GM21423 (cell line): ENCODE results near the gene GSC2.
"Not testable (repeated sequence)": the region's sequence is repeated elsewhere in the genome, so short reads cannot be mapped to it uniquely, and the experiment has no call there.

Experiments
- ATAC-seq: cut with Tn5 transposase; IDR thresholded peaks from one replicate; pipeline ENCODE4 v1.9.1; 2021; ENCODE audit warnings: mild to moderate bottlenecking, moderate library complexity; ENCODE audit not compliant: unreplicated experiment

The GSC2 gene

DNA sequence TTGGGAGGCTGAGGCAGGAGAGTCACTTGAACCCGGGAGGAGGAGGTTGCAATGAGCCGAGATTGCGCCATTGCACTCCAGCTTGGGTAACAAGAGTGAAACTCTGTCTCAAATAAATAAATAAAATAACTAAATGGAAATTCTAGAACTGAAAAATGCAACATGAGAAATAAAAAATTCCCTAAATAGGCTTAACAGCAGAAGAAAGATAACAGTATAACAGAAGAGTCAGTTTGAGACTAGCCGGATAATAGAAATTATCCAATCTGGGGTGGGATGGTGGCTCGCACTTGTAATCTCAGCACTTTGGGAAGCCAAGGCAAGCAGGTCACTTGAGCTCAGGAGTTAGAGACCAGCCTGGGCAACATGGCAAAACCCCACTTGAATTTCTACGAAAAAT, 14.3 kb upstream of the GSC2 start:
- no peak for ATAC-seq

GRCh38 chr22:19158649-19159048, 8.6 kb upstream of the GSC2 start:
- ATAC-seq: not testable (repeated sequence)

DNA sequence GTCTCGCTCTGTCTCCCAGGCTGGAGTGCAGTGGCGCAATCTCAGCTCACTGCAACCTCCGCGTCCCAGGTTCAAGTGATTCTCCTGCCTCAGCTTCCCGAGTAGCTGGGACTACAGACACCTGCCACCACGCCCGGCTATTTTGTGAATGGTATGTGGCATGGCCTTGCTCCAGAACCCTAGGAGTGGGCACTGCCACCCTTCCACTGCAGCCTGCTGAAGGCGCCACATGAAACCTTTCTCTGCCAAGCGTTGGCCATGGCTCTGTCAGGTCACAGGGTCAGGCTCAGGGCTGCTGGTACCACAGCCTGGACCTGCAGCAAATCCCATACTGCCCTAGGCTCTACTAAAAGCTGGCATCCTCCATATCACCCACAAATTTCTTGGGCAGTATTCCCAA, 6.0 kb upstream of the GSC2 start:
- not testable (repeated sequence) for ATAC-seq

DNA sequence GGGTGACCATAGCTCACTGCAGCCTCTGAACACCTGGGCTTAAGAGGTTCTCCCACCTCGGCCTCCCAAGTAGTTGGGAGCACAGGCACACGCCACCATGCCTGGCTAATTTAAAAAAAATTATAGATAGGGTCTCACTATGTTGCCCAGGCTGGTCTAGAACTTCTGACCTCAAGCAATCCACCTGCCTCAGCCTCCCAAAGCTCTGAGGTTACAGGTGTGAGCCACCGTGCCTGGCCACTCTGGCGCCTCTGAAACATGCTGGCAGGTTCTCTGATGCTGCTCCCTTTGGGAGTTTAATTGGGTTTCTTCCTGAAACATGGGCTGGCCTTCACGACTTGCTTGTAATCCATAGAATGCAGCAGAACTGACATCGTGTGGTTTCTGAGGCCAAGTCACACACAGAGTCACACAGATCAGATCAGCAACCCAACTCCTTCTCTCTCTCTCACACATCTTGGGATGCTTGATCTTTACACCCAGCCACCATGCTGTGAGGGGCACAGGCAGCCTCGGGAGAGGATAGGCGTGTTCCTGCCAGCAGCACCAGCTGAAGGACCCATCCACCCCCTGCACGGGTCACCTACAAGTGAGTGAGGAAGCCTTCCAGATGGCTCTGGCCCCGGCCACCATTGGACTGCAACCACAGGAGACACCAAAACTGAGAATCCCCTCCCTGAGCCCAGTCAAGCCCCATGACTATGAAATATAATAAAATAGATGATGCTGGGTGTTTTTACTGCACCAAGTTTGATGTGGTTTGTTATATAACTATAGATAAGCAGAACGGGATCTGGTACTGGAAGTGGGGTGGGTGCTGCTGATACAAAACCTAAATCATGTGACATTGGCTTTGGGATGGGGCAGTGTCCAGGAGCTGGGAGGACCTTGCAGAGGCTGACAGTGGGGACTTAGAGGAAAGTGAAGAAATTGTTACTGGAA, 3.1 kb upstream of the GSC2 start:
- ATAC-seq: no peak

GRCh38 chr22:19151329-19152191, 1.5 kb upstream of the GSC2 start:
- no peak for ATAC-seq

DNA sequence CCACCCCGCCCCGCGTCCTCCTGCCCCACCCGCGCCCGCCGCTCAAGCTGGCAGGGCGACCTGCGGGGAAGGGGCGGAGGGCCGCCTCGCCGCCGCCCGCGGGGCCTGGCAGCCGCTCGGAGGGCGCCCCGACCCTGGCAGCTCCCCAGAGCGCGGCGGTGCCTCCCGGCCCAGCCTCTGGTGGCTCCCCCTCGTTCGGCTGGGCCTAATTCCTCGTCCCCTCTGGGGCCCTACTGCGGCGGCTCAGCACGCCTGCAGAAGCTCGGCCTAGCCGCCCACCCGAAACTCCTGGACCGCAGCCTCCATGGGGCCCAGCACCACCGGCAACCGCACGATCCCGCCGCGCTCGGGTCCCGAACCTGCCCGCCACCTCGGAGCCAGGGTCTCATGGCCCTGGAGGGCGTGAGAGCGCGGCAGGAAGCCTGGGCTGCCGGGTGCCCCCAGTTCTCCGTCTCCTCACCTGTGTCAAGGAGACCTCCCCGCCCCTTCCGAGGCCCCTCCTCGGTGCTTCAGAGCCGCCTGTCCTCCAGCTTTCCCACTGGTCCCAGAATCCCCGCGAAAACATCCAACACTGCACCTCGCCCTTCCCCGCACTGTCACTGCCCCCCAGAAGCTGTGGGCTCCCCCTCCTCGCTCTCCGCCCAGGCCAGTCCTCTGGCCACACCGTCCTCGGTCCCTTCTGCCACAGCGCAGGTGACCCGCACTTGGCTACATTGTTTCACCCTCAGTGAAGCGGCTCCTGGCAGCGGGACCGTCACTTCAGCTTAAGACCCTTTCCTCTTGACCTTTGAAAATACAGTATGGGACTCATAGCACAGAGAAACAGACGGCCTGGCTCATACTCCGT, 613 bp upstream of the GSC2 start:
- no peak for ATAC-seq

- ATAC-seq: no peak
Measured at GRCh38 chr22:19149047-19149883, 827 bp downstream of the GSC2 start.

GRCh38 chr22:19148417-19149046, 1.6 kb downstream of the GSC2 start:
- ATAC-seq: no peak

- ATAC-seq: no peak
Measured at GRCh38 chr22:19147195-19147780, 2.8 kb downstream of the GSC2 start.

DNA sequence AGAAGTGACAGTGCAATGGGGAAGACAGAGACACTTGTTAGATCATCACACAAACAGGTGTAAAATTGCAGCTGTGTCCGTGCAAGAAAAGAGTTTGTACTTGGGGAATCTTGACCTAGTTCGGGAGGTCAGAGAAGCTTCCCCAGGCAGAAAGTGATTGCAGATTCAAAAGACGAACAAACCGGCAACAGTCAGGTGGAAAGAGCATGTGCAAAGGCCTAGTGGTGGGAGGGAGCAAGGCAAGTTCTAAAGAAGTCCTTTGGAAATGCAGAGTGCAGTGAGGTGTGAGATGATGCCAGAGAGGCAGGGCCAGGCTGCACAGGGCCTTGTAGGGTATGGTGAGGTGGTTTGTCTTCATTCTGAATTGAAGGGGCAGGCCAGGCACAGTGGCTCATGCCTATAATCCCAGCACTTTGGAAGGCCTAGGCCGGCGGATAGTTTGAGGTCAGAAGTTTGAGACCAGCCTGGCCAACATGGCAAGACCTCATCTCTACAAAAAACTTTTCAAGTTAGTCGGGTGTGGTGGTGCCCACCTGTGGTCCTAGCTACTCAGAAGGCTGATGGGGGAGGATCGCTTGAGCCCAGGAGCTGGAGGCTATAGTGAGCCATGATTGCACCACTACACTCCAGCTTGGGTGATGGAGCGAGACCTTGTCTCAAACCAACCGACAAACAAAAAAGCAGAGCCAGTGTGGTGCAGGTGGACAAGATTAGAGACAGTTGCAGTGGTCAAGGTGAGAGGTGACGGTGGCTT, 3.7 kb downstream of the GSC2 start:
- ATAC-seq: no peak

DNA sequence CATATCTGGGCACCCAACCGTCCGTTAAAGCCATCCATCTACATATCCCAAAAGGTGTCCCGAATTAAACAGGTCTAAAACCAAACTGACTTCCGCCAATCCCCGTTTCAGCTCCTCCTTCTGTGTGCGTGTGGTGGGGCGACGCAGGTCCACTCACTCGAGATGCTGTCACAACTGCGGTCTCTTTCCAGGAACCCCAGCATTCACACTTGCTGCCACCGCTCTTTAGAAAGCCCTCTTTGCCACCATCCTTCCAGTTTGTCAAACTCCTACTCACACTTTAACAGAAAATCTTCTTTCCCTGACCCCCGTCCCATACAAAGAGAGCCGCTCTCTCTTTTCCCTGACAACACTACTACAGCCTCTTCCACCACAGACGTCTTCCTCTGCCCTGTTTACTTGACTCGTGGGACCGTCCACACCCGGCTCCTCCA, 6.1 kb downstream of the GSC2 start:
- peak; percentile 4 for ATAC-seq

DNA sequence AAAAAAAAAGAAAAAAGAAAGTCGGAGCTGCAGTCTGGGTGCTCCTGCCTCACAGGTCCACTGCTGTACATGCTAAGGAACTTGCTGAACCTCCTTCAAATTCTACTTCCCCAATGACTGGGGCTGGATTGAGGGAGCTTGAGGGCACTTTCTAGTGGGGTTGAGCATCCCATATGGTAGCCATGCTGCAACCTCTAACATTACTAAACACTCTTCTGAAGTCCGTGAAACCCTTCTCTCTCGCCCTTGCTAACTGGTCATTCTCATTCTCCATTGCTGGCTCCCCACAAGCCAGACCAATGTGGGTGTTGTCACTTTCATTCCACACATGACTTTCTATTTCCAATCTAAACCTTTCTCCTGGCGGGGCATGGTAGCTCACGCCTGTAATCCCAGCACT, 6.9 kb downstream of the GSC2 start:
- ATAC-seq: no peak

DNA sequence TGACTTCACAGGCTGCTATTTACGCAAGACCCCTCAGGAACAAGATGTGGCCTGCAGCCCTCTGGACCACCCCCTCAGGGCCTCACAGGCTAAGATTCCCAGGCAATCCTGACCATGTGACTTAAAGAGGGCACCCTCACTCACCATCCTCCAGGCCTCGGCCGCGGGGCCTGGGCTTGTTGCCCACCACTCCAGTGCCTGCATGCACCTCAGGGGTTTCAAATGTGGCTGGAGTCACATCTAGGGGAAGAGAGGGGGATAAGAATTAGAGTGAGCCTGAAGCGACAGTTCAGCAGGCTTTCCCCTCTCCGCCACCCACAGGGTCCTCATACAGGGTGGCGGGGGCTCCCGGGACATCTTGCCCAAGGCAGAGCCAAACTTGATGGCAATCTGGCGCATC, 7.7 kb downstream of the GSC2 start:
- no peak for ATAC-seq

- ATAC-seq: no peak
Measured at GRCh38 chr22:19139974-19140373, 10.1 kb downstream of the GSC2 start.

- ATAC-seq: no peak
Measured at GRCh38 chr22:19139001-19139356, 11.1 kb downstream of the GSC2 start.

- no peak for ATAC-seq
Measured at GRCh38 chr22:19138217-19139000, 11.7 kb downstream of the GSC2 start.

- ATAC-seq: no peak
Measured at GRCh38 chr22:19137384-19138216, 12.5 kb downstream of the GSC2 start.
